ENCODE results near the gene MARCHF7.
"Not testable (repeated sequence)": the region's sequence is repeated elsewhere in the genome, so short reads cannot be mapped to it uniquely, and the experiment has no call there.

Gene MARCHF7

DNA sequence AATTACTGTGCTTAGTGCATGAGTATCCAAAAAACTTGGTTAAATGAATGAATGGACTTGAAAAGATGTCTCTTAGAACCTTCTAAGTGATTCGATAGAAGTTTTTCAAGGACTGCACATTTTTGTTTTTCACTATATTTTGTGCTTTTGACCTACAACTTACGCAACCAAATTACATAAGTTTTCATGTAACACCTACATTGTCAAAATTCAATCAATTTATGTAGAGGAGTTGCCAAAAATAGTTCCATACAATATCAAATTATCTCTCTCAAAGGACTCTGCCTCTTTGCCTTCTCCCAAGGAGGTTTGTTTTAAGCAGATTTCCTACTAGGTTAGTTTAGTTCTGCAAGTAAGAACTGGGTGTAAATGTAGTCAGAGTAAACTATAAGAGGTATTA lies 10.3 kb downstream of the MARCHF7 start:
- DNase-seq, result no peak

DNA sequence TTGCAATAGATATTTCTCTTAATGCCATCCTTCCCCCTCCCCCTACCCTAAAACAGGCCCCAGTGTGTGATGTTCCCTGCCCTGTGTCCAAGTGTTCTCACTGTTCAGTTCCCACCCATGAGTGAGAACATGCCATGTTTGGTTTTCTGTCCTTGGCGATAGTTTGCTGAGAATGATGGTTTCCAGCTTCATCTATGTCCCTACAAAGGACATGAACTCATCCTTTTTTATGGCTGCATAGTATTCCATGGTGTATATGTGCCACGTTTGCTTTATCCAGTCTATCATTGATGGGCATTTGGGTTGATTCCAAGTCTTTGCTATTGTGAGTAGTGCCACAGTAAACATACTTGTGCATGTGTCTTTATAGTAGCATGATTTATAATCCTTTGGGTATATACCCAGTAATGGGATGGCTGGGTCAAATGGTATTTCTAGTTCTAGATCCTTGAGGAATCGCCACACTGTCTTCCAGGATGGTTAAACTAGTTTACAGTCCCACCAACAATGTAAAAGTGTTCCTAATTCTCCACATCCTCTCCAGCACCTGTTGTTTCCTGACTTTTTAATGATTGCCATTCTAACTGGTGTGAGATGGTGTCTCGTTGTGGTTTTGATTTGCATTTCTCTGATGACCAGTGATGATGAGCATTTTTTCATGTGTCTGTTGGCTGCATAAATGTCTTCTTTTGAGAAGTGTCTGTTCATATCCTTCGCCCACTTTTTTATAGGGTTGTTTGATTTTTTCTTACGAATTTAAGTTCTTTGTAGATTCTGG lies 12.7 kb downstream of the MARCHF7 start:
- not testable (repeated sequence) for DNase-seq

DNA sequence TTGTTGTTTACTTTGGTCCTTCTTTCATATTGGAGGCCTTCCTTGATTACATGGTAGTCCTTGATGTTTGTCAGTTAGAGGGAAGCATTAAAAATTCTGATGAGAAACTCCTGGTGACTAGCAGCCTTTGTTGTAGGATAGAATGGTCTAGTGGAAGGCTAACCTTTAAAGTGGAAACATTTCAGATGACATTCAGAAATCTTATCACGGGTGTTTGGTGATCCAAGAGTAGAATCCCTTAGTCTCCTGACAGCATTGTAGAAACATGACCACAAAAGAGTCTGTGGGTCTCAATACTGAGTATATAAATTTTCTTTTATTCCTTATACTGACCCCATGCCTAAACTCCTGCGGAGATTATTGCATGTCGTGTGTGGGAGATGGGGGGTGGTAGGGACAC lies 13.4 kb downstream of the MARCHF7 start:
- no peak for DNase-seq

DNA sequence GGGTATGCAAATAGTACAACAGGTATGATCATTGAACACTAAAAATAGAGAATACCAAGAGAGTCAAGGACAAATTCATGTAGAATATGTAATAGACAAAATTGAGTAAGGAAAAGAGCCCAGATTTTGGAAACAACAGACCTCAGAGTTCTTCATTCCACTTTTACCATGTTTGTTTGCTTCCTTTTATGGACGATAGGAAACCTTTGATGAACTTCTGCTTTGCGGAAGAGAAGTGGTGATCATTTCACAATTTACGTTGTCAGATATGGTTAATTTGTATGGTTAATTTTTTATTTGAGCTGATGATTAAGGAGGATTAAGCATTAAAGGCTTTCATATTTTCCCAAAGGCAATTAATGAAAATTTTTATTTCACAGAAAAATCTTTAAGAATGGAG lies 16.3 kb downstream of the MARCHF7 start:
- no peak for DNase-seq

DNA sequence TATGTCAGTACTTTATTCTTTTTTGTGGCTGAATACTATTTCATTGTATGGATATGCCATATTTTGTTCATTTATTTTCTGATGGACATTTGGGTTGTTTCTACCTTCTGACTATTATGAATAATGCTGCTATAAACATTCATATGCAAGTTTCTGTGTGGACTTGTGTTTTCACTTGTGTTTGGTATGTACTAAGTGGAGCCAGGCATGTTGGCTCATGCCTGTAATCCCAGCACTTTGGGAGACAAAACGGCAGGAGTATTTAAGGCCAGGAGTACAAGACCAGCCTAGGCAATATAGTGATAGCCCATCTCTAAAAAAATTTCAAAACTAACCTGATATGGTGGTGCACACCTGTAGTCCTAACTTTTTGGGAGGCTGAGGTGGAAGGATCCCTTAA lies 23.3 kb downstream of the MARCHF7 start:
- DNase-seq, result no peak

DNA sequence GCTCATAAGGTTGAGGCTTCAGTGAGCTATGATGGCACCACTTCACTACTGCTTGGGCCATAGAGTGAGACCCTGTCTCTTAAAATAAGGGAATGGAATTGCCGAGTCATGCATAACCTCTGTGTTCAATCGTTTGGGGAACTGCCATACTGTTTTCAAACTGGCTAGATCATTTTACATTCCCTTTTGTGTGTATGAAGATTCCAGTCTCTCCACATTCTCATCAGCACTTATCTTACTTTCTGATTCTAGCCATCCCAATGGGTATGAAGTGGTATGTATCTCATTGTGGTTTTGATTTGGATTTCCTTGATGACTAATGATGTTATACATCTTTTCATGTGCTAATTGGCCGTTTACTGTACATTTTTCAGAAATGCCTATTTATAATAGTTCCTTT lies 23.7 kb downstream of the MARCHF7 start:
- DNase-seq, result no peak

DNA sequence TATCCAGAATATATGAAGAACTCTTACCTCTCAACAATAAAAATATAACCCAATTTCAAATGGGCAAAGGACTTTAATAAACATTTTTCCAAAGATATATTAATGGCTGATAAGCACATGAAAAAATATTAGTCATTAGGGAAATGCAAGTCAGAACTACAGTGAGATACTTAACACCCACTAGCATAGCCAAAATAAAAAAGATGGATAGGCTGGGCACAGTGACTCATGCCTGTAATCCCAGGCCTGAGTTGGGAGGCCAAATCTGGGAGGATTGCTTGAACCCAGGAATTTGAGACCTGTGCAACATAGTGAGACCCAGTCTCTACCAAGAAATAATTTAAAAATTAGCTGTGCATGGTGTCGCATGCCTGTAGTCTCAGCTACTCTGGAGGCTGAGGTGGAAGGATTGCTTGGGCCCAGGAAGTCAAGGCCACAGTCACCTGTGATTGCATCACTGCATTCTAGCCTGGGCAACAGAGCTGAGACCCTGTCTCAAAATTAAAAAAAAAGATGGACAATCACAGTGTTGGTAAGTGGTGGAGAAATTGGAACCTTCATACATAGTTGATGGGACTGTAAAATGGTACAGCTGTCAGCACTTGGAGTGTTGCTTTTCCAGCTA lies 25.1 kb downstream of the MARCHF7 start:
- no peak for DNase-seq

DNA sequence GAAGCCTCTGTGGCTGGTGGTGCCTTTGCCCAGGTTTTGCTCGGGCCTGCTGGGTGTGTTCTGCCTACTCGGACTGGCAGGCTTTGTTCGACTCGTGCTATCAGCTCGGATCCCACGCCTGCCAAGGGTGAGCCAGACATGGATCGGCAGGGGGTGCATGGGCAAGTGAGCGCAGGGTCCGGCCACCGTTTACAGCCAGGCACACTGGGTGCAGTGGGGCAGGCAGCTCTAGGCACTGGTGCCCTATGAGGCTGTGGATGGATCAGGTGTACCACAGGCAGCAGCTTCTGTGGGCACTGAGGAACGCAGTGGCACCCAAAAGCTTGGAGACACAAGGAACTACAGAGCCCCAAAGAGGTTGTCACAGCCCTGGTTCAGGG lies 25.6 kb downstream of the MARCHF7 start:
- no peak for DNase-seq

DNA sequence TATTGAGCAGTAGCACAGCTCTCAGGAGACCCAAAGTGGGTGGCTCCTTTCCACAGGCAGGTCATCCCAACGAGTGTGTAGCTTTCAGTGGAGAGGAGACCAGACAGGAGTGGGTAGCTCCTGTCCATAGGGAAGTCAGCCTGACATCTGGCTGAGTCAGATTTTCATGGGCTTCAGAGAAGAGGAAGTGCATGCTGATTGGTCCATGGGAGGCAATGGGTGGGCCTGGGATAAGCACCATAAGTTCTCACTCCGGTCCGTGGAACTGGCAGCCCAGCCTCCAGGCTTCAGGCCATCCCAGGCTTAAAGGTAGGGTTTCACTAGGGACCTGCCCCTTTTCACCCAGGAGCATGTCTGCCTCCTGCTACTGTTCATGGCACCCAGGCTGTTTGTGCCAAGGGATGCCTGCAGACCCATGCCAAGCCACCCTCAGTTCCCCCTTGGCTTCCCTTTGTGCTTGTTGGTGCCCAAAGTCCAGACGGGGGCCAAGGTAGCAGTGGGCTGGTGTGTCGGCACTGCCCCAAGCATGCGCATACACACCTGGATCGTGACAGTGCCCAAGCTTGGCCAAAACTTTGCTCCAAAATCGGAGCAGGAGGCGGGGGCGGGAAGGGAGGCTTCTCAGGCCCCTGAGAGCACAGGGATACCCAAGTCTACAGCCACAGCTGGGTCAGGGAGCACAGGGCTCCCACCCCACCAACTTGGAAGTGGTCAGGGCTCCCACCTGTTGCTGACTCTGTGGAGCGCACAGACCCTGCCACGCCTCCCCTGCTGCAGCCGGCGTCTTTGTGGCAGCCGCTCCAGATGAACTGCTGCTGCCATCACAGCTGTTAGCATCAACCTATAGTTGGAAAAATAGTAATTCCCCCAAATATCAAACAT lies 26.4 kb downstream of the MARCHF7 start:
- no peak for DNase-seq

DNA sequence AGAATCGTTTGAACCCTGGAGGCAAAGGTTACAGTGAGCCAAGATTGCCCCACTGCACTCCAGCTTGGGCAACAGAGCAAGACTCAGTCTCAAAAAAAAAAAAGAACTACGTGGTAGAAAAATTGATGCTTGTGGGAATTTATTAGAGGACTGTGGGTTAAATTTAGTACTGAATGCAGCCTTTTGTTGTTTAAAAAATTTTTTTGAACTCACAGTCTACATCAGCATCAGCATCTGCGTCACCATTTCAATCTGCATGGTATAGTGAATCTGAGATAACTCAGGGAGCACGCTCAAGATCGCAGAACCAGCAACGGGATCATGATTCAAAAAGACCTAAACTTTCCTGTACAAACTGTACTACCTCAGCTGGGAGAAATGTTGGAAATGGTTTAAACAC lies 30.5 kb downstream of the MARCHF7 start:
- DNase-seq, result no peak

DNA sequence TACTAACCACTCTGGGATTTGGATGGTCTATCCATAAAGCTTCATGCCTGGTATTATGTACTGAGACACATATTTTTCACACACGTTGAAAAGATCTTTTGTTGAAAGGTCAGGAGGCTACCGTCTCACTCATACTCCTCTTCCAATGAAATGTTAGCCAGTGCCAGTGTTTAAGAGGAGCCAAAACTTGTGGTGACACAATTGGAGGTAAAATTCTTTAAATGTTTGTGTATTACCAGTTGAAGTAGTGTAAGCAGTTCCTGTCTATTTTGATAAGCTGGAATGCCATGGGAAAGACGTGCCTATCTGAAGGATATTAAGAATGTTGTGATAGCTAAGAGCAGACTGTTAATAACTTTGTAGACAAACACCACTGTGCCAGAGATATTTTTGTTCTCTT lies 32.1 kb downstream of the MARCHF7 start:
- no peak for DNase-seq

DNA sequence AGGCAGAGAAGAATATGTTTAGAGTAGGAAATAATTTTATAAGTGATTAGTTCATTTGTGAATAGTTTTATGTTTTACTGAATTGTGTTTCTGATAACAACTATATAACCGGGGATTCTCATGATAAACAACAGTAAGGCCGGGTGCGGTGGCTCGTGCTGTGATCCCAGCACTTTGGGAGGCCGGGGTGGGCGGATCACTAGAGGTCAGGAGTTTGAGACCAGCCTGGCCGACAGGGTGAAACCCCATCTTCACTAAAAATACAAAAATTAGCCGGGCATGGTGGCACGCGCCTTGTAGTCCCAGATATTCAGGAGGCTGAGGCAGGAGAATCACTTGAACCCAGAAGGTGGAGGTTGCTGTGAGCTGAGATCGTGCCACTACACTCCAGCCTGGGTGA lies 32.9 kb downstream of the MARCHF7 start:
- not testable (repeated sequence) for DNase-seq

DNA sequence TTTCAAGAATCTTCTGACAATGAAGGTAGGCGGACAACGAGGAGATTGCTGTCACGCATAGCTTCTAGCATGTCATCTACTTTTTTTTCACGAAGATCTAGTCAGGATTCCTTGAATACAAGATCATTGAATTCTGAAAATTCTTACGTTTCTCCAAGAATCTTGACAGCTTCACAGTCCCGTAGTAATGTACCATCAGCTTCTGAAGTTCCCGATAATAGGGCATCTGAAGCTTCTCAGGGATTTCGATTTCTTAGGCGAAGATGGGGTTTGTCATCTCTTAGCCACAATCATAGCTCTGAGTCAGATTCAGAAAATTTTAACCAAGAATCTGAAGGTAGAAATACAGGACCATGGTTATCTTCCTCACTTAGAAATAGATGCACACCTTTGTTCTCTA lies 35.8 kb downstream of the MARCHF7 start:
- DNase-seq, result no peak

DNA sequence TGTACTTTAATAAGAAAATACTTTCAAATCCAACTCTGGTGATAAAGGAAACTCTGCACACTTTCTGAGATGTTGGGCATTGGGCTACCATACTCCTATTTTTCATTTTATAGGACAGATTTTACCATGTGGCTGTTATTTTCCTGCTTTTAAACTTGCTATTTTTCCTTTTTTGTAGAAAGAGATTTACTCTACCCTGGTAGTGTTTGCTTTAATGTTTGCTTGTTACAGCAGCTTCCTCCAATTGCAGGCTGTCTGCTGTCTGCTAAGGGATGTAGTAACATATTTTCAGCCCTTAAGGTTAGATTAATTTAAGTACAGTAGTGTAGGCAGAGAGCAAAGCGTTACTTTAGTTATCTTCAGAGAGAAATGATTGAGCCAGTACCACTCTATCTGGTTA lies 38.6 kb downstream of the MARCHF7 start:
- no peak for DNase-seq

DNA sequence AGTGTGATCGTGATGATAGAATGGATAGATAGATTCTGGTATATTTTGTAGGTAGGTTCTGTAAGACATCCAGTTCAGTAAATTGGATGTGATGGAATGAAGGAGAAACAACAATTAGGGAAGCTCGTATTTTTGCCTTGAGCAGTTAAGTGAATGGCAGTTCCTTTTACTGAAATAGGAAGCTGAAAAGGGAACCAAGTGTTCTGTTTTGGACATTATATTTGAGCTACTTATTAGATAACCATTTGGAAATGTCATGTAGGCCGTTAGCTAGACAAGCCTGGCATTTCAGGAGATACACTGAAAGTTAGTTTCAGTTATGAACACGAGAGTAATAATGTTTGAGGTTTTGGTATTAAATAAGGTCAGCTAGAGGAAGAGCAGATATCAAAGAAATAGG lies 41.5 kb downstream of the MARCHF7 start:
- DNase-seq, result no peak

DNA sequence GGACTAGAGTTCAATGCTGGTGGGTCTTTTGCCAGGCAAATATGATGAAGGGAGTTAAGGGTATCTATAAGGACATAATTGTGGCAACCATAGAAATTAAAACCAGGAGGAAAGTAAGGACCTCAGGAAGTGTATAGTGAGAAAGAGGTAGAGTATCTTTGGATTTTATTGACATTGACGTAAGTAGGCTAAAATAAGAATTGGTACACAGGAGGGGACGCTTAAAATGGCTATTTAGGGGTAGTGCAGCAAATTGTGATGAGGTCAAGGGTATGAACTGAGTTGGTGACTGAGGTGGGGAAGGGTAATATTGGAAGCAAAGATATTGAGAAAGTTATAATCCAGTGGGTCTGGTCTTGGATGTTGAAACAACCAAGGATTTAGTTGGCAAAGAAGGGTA lies 42.7 kb downstream of the MARCHF7 start:
- no peak for DNase-seq

DNA sequence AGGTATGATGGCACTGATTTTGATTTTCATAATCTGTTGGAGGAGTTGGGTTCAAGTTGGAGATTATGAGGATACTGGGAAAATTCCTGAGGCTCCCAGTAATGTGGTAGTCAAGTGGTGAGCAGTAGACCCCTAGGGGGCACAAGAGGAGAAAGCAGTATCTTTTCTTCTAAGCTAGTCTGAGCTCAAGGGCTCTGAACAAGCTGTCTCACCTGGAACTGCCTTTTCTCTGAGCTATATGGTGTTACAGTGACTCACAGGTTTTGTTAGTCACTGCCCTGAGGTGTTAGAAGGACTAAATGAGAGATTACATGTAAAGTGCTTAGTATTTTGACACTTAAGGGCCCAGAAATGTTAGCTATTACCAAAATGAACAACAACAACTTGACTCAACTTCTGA lies 43.5 kb downstream of the MARCHF7 start:
- DNase-seq, result no peak

DNA sequence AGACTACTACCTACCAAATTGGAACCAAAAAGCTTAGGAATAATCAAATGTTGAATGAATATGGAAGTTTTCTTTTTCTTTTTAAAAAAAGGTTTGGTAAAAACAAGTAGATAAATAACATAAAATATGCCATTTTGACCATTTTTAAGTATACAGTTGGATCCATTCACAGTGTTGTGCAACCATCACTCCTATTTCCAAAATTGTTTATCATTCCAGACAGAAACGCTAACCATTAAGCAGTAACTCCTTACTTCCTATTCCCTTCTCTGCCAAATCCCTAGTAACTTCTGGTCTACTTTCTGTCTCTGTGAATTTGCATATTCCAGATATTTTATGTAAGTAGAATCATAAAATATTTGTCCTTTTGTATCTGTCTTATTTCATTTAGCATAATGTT lies 45.9 kb downstream of the MARCHF7 start:
- DNase-seq, result no peak

DNA sequence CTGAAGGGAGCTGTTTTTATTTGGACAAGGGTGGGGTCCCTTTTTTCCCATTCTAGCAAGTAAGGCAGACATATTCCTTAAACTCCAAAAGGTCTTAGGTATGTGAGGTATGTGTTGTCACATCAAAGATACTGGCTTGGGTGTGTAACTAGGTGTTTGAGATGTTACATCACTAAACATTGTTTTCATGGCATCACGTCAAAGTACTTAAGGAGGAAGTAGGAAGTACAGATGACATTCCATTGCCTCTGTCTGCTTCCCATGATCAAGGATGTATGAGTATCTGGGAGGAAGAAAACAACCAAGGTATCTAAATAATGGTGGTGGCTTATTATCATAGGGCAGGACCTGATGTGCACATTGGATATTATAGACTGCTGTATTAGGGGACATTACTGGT lies 46.4 kb downstream of the MARCHF7 start:
- DNase-seq, result no peak

DNA sequence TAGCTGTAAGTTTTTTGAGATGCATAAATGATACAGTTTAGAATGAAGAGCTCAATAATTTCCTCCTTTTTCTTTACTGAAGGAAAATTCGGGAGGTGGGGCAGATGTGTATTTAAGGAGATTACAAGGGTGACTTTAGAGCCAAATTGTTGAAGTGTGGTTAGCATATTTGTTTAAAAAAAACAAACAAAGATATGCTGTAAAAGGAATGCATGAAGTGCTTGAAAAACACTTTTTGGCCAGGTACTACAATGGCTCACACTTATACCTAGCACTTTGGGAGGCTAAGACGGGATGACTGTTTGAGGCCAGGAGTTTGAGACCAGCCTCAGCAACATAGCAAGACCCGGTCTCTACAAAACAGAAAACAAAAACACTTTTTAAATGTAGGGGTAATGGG lies 47.3 kb downstream of the MARCHF7 start:
- no peak for DNase-seq

DNA sequence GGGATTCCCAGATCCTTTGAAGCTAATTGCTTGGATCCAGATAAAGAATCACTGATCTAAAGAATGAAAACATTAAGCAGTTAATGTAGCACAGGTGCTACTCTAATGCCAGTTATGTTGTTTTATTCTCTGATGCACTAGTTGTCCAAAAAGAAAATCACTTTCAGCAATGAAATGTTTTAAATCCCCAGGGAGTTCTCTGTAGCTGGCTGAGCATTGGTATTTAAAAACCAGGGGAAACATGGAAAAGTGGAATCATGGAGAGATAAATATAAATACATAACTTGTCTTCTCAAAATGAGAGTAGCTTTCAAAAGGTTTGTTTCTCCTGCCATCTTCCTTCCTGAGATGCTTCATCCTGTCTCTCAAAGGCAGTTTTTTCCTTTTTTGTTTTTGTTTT lies 48.0 kb downstream of the MARCHF7 start:
- no peak for DNase-seq

DNA sequence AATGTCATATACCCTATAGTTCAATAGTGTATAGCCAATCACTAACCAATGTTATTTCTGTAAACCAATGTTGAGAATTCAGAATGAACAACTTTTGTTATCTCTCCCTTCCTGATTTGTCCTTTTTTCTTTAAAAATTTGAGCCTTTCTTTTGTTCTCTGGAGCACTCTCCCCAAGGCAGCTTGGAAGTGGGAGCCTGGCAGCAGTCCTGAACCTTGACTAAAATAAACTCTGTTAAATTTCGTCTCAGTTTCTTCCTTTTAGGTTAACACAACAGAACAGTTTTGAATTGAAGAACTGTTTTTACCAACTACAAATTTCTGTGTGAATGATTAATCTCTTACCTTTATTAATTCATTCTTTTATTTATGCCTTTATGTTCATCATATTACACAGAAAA lies 49.8 kb downstream of the MARCHF7 start:
- DNase-seq, result no peak

All from cerebellar nuclear complex (tissue), 1 donor.